AG04450 (cell line): Measurements from ENCODE around the gene PINK1. TPM values are rescaled to one million over a fixed set of nuclear protein-coding genes. Genes with fewer than 3 reads are reported as not detected.

Source experiments
- CTCF ChIA-PET: fragments of 300-600, 350-600 bp; formaldehyde crosslinking; extraction: SDS; loops from one replicate; lab custom pipeline; 2022; ENCODE audit warnings: antibody characterized with exemption, inconsistent platforms; lab: Charles Lee
- POLR2A ChIA-PET: fragments of 350-600 bp; formaldehyde crosslinking; extraction: SDS; loops from one replicate; lab custom pipeline; 2021; ENCODE audit warnings: antibody characterized with exemption, inconsistent platforms; lab: Yijun Ruan, JAX
- DNase-seq: peaks from one replicate; pipeline ENCODE4 v3.0.0-alpha.2; 2011; ENCODE audit warnings: low read depth, low spot score
- H3K27ac ChIP-seq: one replicate; pipeline ENCODE4 v1.5.1; 2012; ENCODE audit warnings: low read depth, low read length, control low read depth
- H3K27me3 ChIP-seq: one replicate; pipeline ENCODE4 v1.6.0; 2012; ENCODE audit warnings: low read length; ENCODE audit not compliant: control insufficient read depth, insufficient read depth
- H3K4me3 ChIP-seq: 2 replicates; pipeline ENCODE4 v1.5.1; 2011; ENCODE audit warnings: mild to moderate bottlenecking, low read depth, low read length, control low read depth
- H3K9me3 ChIP-seq: 2 replicates; pipeline ENCODE4 v1.5.1; 2012; ENCODE audit warnings: low read length; ENCODE audit not compliant: control insufficient read depth, insufficient read depth
- polyA plus RNA-seq: library from polyadenylated mRNA; depleted of rRNA; stranded (reverse); fragments of >200 nt; gene quantifications from 2 replicates; pipeline ENCODE4 v1.2.3, GENCODE V29; 2011
- TF ChIP-seq, protein P1 (sequence below): IDR thresholded peaks from 2 replicates; pipeline ENCODE4 v1.5.1; 2011; ENCODE audit warnings: low read depth, low read length, control low read depth, inconsistent platforms

The PINK1 gene
- polyA plus RNA-seq, 1 experiment: 43.8 TPM

DNA sequence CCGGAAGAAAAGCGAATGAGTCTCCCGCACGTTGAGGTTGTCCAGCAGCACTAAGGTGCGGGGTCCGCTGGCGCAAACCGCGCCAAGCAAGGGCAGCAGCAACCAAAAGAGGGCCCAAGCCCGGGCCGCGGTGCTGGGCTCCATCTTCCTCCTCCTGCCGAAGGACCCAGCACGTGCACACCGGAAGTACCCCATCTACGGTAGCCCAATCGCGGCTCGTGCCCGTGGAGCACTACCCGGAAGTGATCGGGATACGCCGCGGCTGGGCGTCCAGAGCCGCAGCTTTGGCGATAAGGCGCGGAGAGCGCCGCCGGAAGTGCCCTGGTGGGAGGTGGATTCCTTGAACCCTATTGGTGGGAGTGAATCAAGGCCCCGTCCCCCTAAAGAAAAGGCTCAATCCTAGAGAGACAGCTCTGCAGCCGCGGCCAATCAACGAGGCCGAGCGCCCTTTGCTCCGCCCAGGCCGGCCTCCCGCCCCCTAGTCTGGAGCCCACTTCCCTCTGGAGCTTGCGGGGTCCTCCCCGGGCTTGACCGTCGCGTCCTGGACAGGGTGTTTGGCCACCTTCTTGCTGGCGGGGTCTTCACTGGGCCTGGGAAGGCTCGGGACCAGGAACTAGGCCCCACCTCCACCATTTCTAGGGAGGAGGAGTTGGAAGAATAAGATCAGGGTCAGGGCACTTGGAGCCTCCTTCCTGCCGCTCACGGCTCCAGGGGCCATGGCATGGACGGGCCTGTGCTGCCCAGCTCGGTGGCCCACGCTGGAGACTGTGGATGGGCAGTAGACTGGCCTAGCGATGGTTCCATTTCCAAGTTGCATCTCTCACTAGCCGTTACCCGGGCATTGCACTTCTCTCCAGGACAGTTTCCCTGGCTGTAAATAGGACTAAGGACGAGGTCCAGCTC, 28.2 kb downstream of the PINK1 start, which contains the start of gene DDOST:
TSS of gene DDOST (minus strand) at position 163 of the 903 bp plus-strand sequence. CDS start at position 144, 19 bp downstream.
- peak within 1 kb of the TSS; percentile 57 for H3K27ac ChIP-seq
- DNase-seq: peak; percentile 94
- H3K9me3 ChIP-seq: no peaks in the 10 kb centered on the region; the same call in 1 of the 2 replicates
- ChIA-PET POLR2A (interaction anchor here (0.7 to 1.1 kb wide), 5 partner anchors 11 to 36 kb away, joined by 3 to 5 read pairs (median 4); no protein-coding TSS in a partner anchor), CTCF (interaction anchor here (0.5 to 1.7 kb wide), 5 partner anchors 12 to 86 kb away, joined by 3 to 7 read pairs (median 3); no protein-coding TSS in a partner anchor)
- H3K27me3 ChIP-seq: no peaks in the 10 kb centered on the region
- TF ChIP-seq, protein P1, sequence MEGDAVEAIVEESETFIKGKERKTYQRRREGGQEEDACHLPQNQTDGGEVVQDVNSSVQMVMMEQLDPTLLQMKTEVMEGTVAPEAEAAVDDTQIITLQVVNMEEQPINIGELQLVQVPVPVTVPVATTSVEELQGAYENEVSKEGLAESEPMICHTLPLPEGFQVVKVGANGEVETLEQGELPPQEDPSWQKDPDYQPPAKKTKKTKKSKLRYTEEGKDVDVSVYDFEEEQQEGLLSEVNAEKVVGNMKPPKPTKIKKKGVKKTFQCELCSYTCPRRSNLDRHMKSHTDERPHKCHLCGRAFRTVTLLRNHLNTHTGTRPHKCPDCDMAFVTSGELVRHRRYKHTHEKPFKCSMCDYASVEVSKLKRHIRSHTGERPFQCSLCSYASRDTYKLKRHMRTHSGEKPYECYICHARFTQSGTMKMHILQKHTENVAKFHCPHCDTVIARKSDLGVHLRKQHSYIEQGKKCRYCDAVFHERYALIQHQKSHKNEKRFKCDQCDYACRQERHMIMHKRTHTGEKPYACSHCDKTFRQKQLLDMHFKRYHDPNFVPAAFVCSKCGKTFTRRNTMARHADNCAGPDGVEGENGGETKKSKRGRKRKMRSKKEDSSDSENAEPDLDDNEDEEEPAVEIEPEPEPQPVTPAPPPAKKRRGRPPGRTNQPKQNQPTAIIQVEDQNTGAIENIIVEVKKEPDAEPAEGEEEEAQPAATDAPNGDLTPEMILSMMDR: peak; percentile 58
- H3K4me3 ChIP-seq: peak within 1 kb of the TSS; percentile 96

DNA sequence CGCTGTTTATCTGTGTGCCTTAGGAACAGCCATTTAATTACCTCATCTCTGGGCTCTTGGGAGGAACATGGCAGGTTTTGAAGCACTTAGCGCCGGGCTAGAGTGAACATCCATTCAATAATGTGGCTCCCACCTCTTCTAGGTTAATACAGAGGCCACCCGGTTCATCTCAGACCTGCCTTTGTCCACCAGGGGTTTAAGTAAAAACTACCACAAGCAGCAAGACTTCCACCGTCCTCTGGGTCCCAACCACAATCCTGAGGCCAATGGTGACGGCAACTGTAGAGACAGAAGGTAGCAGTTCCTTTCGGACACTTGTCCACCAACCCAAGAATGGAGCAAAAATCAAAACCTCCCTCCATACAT, 28.8 kb downstream of the PINK1 start:
- Histone ChIP-seq H3K27me3 (no peaks in the 10 kb centered on the region), H3K4me3 (peak overlapping the region; percentile 92), H3K27ac (peak overlapping the region; percentile 57), H3K9me3 (no peaks in the 10 kb centered on the region; the same call in 1 of the 2 replicates)
- POLR2A ChIA-PET: interaction anchor here (1.1 kb wide), 2 partner anchors 11 to 14 kb away, joined by 3 to 5 read pairs; no protein-coding TSS in a partner anchor
- no peak for DNase-seq
- TF ChIP-seq, protein P1: no peak
- CTCF ChIA-PET: interaction anchor here (0.5 to 1.1 kb wide), 4 partner anchors 12 to 87 kb away, joined by 3 to 4 read pairs (median 3); no protein-coding TSS in a partner anchor

DNA sequence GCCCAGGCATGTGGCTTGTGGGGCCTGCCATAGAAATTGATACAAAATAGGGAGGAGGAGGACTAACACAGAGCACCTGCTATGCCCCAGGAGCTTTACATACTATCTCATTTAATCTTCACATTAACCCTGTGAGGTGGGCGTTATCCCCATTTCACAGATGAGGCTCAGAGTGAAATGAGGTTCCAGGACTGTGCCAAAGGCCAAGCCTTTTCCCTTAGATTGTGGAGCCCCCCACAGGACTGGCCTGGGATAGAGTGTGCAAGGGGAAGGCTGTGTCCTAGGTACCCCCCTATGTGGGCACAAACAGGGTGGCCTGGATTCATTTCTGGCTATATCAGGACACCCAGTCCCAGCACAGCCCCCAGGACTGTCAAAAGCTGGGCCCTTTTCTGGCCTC, 30.1 kb downstream of the PINK1 start:
- H3K27ac ChIP-seq: no peak overlapping the region
- no peak overlapping the region for H3K4me3 ChIP-seq
- no peaks in the 10 kb centered on the region; the same call in 1 of the 2 replicates for H3K9me3 ChIP-seq
- ChIA-PET CTCF (no interaction called here), POLR2A (no interaction called here)
- no peak for DNase-seq
- no peaks in the 10 kb centered on the region for H3K27me3 ChIP-seq
- TF ChIP-seq, protein P1: no peak

- H3K9me3 ChIP-seq: no peaks in the 10 kb centered on the region; the same call in 1 of the 2 replicates
- no peak overlapping the region for H3K27ac ChIP-seq
- H3K27me3 ChIP-seq: no peaks in the 10 kb centered on the region
- no peak overlapping the region for H3K4me3 ChIP-seq
- TF ChIP-seq, protein P1: no peak
- ChIA-PET CTCF (no interaction called here), POLR2A (no interaction called here)
- no peak for DNase-seq
Observed at GRCh38 chr1:20663969-20664715, 30.9 kb downstream of the PINK1 start.
